Measurements from ENCODE around the gene RNF220. TPM values are rescaled to one million over a fixed set of nuclear protein-coding genes. Genes with fewer than 3 reads are reported as not detected.

Gene RNF220
- total and polyA plus RNA-seq, 4 donors: 44.2 to 70.5 (median 52.8) TPM

GRCh38 chr1:44628962-44629756, 224.1 kb downstream of the RNF220 start:
- Histone ChIP-seq H3K4me1 (ENCODE audit: control insufficient read depth in 1 of 2, insufficient read depth in 2 of 2, low read length in 2 of 2) (no peaks in the 10 kb centered on the region), H3K36me3 (ENCODE audit: control insufficient read depth in 1 of 2, insufficient read depth in 2 of 2, low read length in 1 of 2) (no peaks in the 10 kb centered on the region), H3K4me3 (ENCODE audit: low read length in 2 of 2) (no peak overlapping the region), H3K27ac (ENCODE audit: low read depth in 1 of 2, low read length in 2 of 2) (no peak overlapping the region), H3K9me3 (ENCODE audit: control insufficient read depth, low read length) (no peaks in the 10 kb centered on the region), H3K27me3 (ENCODE audit: control insufficient read depth in 1 of 2, insufficient read depth in 2 of 2, low read length in 1 of 2) (no peaks in the 10 kb centered on the region)
- DNase-seq: no peak
- no peak for ATAC-seq (ENCODE audit: low FRiP score)
- intact Hi-C loops (cut with DNase I): no loop called here
- 82% methylated on average over 5 of the region's 5 CpGs for WGBS, 2 donors

GRCh38 chr1:44630116-44630515, 225.1 kb downstream of the RNF220 start:
- 93 to 98% methylated on average over 2 of the region's 2 CpGs for WGBS, 2 donors
- intact Hi-C loops (cut with DNase I): no loop called here
- H3K4me3 ChIP-seq (ENCODE audit: low read length in 2 of 2): no peak overlapping the region
- ATAC-seq (ENCODE audit: low FRiP score): no peak
- no peaks in the 10 kb centered on the region for H3K4me1 ChIP-seq (ENCODE audit: control insufficient read depth in 1 of 2, insufficient read depth in 2 of 2, low read length in 2 of 2)
- no peak overlapping the region for H3K27ac ChIP-seq (ENCODE audit: low read depth in 1 of 2, low read length in 2 of 2)
- no peak for DNase-seq
- no peaks in the 10 kb centered on the region for H3K9me3 ChIP-seq (ENCODE audit: control insufficient read depth, low read length)
- no peaks in the 10 kb centered on the region for H3K36me3 ChIP-seq (ENCODE audit: control insufficient read depth in 1 of 2, insufficient read depth in 2 of 2, low read length in 1 of 2)
- no peaks in the 10 kb centered on the region for H3K27me3 ChIP-seq (ENCODE audit: control insufficient read depth in 1 of 2, insufficient read depth in 2 of 2, low read length in 1 of 2)

- Histone ChIP-seq H3K4me3 (ENCODE audit: low read length in 2 of 2) (peak overlapping the region; percentile 61 to 80), H3K9me3 (ENCODE audit: control insufficient read depth, low read length) (no peaks in the 10 kb centered on the region), H3K4me1 (ENCODE audit: control insufficient read depth in 1 of 2, insufficient read depth in 2 of 2, low read length in 2 of 2) (no peaks in the 10 kb centered on the region), H3K27me3 (ENCODE audit: control insufficient read depth in 1 of 2, insufficient read depth in 2 of 2, low read length in 1 of 2) (no peaks in the 10 kb centered on the region), H3K27ac (ENCODE audit: low read depth in 1 of 2, low read length in 2 of 2) (peak overlapping the region; percentile 5 to 88), H3K36me3 (ENCODE audit: control insufficient read depth in 1 of 2, insufficient read depth in 2 of 2, low read length in 1 of 2) (no peaks in the 10 kb centered on the region)
- ATAC-seq (ENCODE audit: low FRiP score) (no peak), DNase-seq (no peak)
- 15 to 16% methylated on average over 8 of the region's 8 CpGs for WGBS, 2 donors
- intact Hi-C loops (cut with DNase I): no loop called here
These were observed 226.2 kb downstream of the RNF220 start for GRCh38 chr1:44631333-44631646.

GRCh38 chr1:44631647-44632539, 226.8 kb downstream of the RNF220 start:
- Histone ChIP-seq H3K27me3 (ENCODE audit: control insufficient read depth in 1 of 2, insufficient read depth in 2 of 2, low read length in 1 of 2) (no peaks in the 10 kb centered on the region), H3K4me1 (ENCODE audit: control insufficient read depth in 1 of 2, insufficient read depth in 2 of 2, low read length in 2 of 2) (no peaks in the 10 kb centered on the region), H3K27ac (ENCODE audit: low read depth in 1 of 2, low read length in 2 of 2) (peak overlapping the region; percentile 5 to 88), H3K36me3 (ENCODE audit: control insufficient read depth in 1 of 2, insufficient read depth in 2 of 2, low read length in 1 of 2) (peaks cover 0 to 2% of the 10 kb centered on the region in 2 donors), H3K4me3 (ENCODE audit: low read length in 2 of 2) (peak overlapping the region; percentile 61 to 80), H3K9me3 (ENCODE audit: control insufficient read depth, low read length) (no peaks in the 10 kb centered on the region)
- DNase-seq: peak; percentile 94 to 96
- ATAC-seq (ENCODE audit: low FRiP score): peak; percentile 86
- WGBS, 2 donors: 1% methylated on average over 78 to 88 of the region's 88 CpGs
- intact Hi-C loops (cut with DNase I): no loop called here

GRCh38 chr1:44632598-44632997, 227.5 kb downstream of the RNF220 start:
- no peak for DNase-seq
- intact Hi-C loops (cut with DNase I): no loop called here
- ATAC-seq (ENCODE audit: low FRiP score): no peak
- no peaks in the 10 kb centered on the region for H3K27me3 ChIP-seq (ENCODE audit: control insufficient read depth in 1 of 2, insufficient read depth in 2 of 2, low read length in 1 of 2)
- H3K9me3 ChIP-seq (ENCODE audit: control insufficient read depth, low read length): no peaks in the 10 kb centered on the region
- 21 to 32% methylated on average over 9 of the region's 9 CpGs for WGBS, 2 donors
- H3K36me3 ChIP-seq (ENCODE audit: control insufficient read depth in 1 of 2, insufficient read depth in 2 of 2, low read length in 1 of 2): peaks cover 0 to 5% of the 10 kb centered on the region in 2 donors
- H3K4me1 ChIP-seq (ENCODE audit: control insufficient read depth in 1 of 2, insufficient read depth in 2 of 2, low read length in 2 of 2): no peaks in the 10 kb centered on the region
- H3K27ac ChIP-seq (ENCODE audit: low read depth in 1 of 2, low read length in 2 of 2): peak overlapping the region in 1 of 2 donors; percentile 64
- H3K4me3 ChIP-seq (ENCODE audit: low read length in 2 of 2): peak overlapping the region; percentile 61 to 80

GRCh38 chr1:44634606-44635189, 229.6 kb downstream of the RNF220 start:
- Histone ChIP-seq H3K9me3 (ENCODE audit: control insufficient read depth, low read length) (no peaks in the 10 kb centered on the region), H3K36me3 (ENCODE audit: control insufficient read depth in 1 of 2, insufficient read depth in 2 of 2, low read length in 1 of 2) (peaks cover 0 to 5% of the 10 kb centered on the region in 2 donors), H3K4me1 (ENCODE audit: control insufficient read depth in 1 of 2, insufficient read depth in 2 of 2, low read length in 2 of 2) (no peaks in the 10 kb centered on the region), H3K4me3 (ENCODE audit: low read length in 2 of 2) (no peak overlapping the region), H3K27me3 (ENCODE audit: control insufficient read depth in 1 of 2, insufficient read depth in 2 of 2, low read length in 1 of 2) (no peaks in the 10 kb centered on the region), H3K27ac (ENCODE audit: low read depth in 1 of 2, low read length in 2 of 2) (no peak overlapping the region)
- ATAC-seq (ENCODE audit: low FRiP score): no peak
- no peak for DNase-seq
- 91 to 92% methylated on average over 3 of the region's 3 CpGs for WGBS, 2 donors
- intact Hi-C loops (cut with DNase I): no loop called here

GRCh38 chr1:44635439-44635838, 230.4 kb downstream of the RNF220 start:
- no peak for DNase-seq
- peaks cover 0 to 5% of the 10 kb centered on the region in 2 donors for H3K36me3 ChIP-seq (ENCODE audit: control insufficient read depth in 1 of 2, insufficient read depth in 2 of 2, low read length in 1 of 2)
- intact Hi-C loops (cut with DNase I): no loop called here
- no peaks in the 10 kb centered on the region for H3K4me1 ChIP-seq (ENCODE audit: control insufficient read depth in 1 of 2, insufficient read depth in 2 of 2, low read length in 2 of 2)
- H3K27me3 ChIP-seq (ENCODE audit: control insufficient read depth in 1 of 2, insufficient read depth in 2 of 2, low read length in 1 of 2): no peaks in the 10 kb centered on the region
- 86 to 88% methylated on average over 9 of the region's 9 CpGs for WGBS, 2 donors
- no peak for ATAC-seq (ENCODE audit: low FRiP score)
- H3K27ac ChIP-seq (ENCODE audit: low read depth in 1 of 2, low read length in 2 of 2): no peak overlapping the region
- no peak overlapping the region for H3K4me3 ChIP-seq (ENCODE audit: low read length in 2 of 2)
- no peaks in the 10 kb centered on the region for H3K9me3 ChIP-seq (ENCODE audit: control insufficient read depth, low read length)

GRCh38 chr1:44636083-44636687, 231.1 kb downstream of the RNF220 start:
- no peak for DNase-seq
- H3K4me1 ChIP-seq (ENCODE audit: control insufficient read depth in 1 of 2, insufficient read depth in 2 of 2, low read length in 2 of 2): no peaks in the 10 kb centered on the region
- no peaks in the 10 kb centered on the region for H3K27me3 ChIP-seq (ENCODE audit: control insufficient read depth in 1 of 2, insufficient read depth in 2 of 2, low read length in 1 of 2)
- intact Hi-C loops (cut with DNase I): no loop called here
- WGBS, 2 donors: 88 to 91% methylated on average over 14 of the region's 14 CpGs
- no peak for ATAC-seq (ENCODE audit: low FRiP score)
- no peak overlapping the region for H3K4me3 ChIP-seq (ENCODE audit: low read length in 2 of 2)
- H3K36me3 ChIP-seq (ENCODE audit: control insufficient read depth in 1 of 2, insufficient read depth in 2 of 2, low read length in 1 of 2): peaks cover 0 to 6% of the 10 kb centered on the region in 2 donors
- no peaks in the 10 kb centered on the region for H3K9me3 ChIP-seq (ENCODE audit: control insufficient read depth, low read length)
- no peak overlapping the region for H3K27ac ChIP-seq (ENCODE audit: low read depth in 1 of 2, low read length in 2 of 2)

Data from aorta (tissue), 5 donors.